BLaER1 (cell line): ENCODE data around the gene RFPL3.

ENCODE experiments used
- H3K27ac ChIP-seq: shearing (Covaris generic); formaldehyde crosslinking; 2 replicates; pipeline ENCODE4 v1.8.1; 2022
- H3K27me3 ChIP-seq: shearing (Covaris generic); formaldehyde crosslinking; 2 replicates; pipeline ENCODE4 v1.8.1; 2022
- H3K36me3 ChIP-seq: shearing (Covaris generic); formaldehyde crosslinking; 2 replicates; pipeline ENCODE4 v1.8.1; 2022
- H3K4me1 ChIP-seq: shearing (Covaris generic); formaldehyde crosslinking; 2 replicates; pipeline ENCODE4 v1.8.1; 2022
- H3K4me2 ChIP-seq: shearing (Covaris generic); formaldehyde crosslinking; 2 replicates; pipeline ENCODE4 v1.8.1; 2022
- H3K4me3 ChIP-seq: shearing (Covaris generic); formaldehyde crosslinking; 2 replicates; pipeline ENCODE4 v1.8.1; 2022
- H3K9ac ChIP-seq: shearing (Covaris generic); formaldehyde crosslinking; 2 replicates; pipeline ENCODE4 v1.8.1; 2022
- H3K9me3 ChIP-seq: shearing (Covaris generic); formaldehyde crosslinking; 2 replicates; pipeline ENCODE4 v1.8.1; 2022
- H4K20me1 ChIP-seq: shearing (Covaris generic); formaldehyde crosslinking; 2 replicates; pipeline ENCODE4 v1.8.1; 2022
- Cebpa-rat ChIP-seq: shearing (Covaris generic); IDR thresholded peaks from 2 replicates; pipeline ENCODE4 v1.8.1; 2022

Gene RFPL3

GRCh38 chr22:32409977-32410376 lies 52.3 kb downstream of the RFPL3 start:
- Histone ChIP-seq H3K9ac (0 out of 2 replicates have a peak overlapping the region, but pooled peaks have one; percentile 94), H4K20me1 (peaks cover 43% of the 10 kb centered on the region), H3K27me3 (no peaks in the 10 kb centered on the region), H3K9me3 (no peaks in the 10 kb centered on the region), H3K4me2 (peak overlapping the region; percentile 95), H3K4me3 (no peak overlapping the region), H3K4me1 (peaks cover 24% of the 10 kb centered on the region), H3K27ac (no peak overlapping the region), H3K36me3 (peaks cover 47% of the 10 kb centered on the region)
- TF ChIP-seq Cebpa-rat, result no peak

GRCh38 chr22:32410459-32410858 lies 52.8 kb downstream of the RFPL3 start:
- Histone ChIP-seq H3K4me1 (peaks cover 24% of the 10 kb centered on the region), H3K9me3 (no peaks in the 10 kb centered on the region), H4K20me1 (peaks cover 43% of the 10 kb centered on the region), H3K27ac (no peak overlapping the region), H3K27me3 (no peaks in the 10 kb centered on the region), H3K36me3 (peaks cover 42% of the 10 kb centered on the region), H3K9ac (peak overlapping the region; percentile 94; the same call in 1 of the 2 replicates), H3K4me2 (peak overlapping the region; percentile 95), H3K4me3 (peak overlapping the region; percentile 93)
- TF ChIP-seq Cebpa-rat, result no peak
